A549 (cell line): ENCODE measurements around the gene PAQR6.

ENCODE experiments used
- EHMT2 ChIP-seq: fragments of 200-600 bp; sonication (generic); IDR thresholded peaks from 2 replicates; pipeline ENCODE4 v1.6.1; 2016; ENCODE audit warnings: antibody characterized with exemption, low read depth, mild to moderate bottlenecking, moderate library complexity
- EP300 ChIP-seq, 2 experiments: fragments of >200 bp; sonication (Bioruptor Twin); formaldehyde crosslinking; IDR thresholded peaks; 2 replicates in 1 of 2; 3 replicates in 1 of 2; pipeline ENCODE4 v1.6.1; 2016 to 2017
- ESRRA ChIP-seq: fragments of 150-350 bp; IDR thresholded peaks from 2 replicates; pipeline ENCODE4 v1.6.1; 2014; ENCODE audit warnings: mild to moderate bottlenecking, low read length, borderline replicate concordance
- JUN ChIP-seq, 2 experiments: fragments of >200 bp; sonication (Bioruptor Twin); formaldehyde crosslinking; IDR thresholded peaks; 2 replicates in 1 of 2; 3 replicates in 1 of 2; pipeline ENCODE4 v1.6.1; 2016 to 2017
- RFX5 ChIP-seq: fragments of 450-650 bp; IDR thresholded peaks from 2 replicates; pipeline ENCODE4 v1.7.1; 2014; ENCODE audit warnings: antibody characterized with exemption, mild to moderate bottlenecking, moderate library complexity
- TF ChIP-seq, protein P1 (sequence below): fragments of >200 bp; sonication (Bioruptor Twin); formaldehyde crosslinking; IDR thresholded peaks from 3 replicates; pipeline ENCODE4 v1.5.1; 2016
- TF ChIP-seq, protein P2 (sequence below): fragments of 450-650 bp; IDR thresholded peaks from 2 replicates; pipeline ENCODE4 v1.6.1; 2014; ENCODE audit warnings: antibody characterized with exemption
- TF ChIP-seq, protein P3 (sequence below): fragments of 200-600 bp; sonication (generic); IDR thresholded peaks from 2 replicates; pipeline ENCODE4 v1.6.1; 2016; ENCODE audit warnings: antibody characterized with exemption, mild to moderate bottlenecking, moderate library complexity

DNA sequence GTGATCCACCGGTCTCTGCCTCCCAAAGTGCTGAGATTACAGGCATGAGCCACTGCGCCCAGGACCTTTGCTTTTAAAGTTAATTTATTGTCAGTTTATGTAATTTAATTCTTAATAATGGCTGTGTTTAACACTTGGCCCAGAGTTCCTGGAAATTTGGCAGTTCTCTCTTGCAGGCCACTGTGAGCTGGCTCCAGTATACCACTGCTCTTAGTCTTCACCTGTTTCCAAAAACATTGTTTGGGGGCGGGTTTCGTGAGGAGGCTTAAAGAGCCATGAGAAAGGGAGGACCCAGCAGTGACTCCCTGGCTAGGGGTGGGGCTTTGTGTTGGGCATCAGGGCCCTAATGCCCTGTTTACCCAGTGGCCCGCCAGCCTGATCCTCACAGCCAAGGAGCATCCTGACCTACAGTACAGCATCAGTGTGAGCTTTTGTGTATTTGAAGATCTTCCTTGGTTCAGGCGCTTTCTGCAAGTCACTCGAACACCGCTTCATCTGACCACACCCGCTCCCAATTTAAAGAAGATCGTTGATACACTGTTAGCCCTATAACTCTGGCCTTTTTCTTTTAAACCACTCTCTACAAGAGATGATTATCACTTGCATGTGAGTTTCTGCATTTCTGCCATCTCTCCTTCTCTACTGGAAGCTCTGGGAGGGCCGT is 17.9 kb downstream of the PAQR6 start:
- TF ChIP-seq, protein P1, sequence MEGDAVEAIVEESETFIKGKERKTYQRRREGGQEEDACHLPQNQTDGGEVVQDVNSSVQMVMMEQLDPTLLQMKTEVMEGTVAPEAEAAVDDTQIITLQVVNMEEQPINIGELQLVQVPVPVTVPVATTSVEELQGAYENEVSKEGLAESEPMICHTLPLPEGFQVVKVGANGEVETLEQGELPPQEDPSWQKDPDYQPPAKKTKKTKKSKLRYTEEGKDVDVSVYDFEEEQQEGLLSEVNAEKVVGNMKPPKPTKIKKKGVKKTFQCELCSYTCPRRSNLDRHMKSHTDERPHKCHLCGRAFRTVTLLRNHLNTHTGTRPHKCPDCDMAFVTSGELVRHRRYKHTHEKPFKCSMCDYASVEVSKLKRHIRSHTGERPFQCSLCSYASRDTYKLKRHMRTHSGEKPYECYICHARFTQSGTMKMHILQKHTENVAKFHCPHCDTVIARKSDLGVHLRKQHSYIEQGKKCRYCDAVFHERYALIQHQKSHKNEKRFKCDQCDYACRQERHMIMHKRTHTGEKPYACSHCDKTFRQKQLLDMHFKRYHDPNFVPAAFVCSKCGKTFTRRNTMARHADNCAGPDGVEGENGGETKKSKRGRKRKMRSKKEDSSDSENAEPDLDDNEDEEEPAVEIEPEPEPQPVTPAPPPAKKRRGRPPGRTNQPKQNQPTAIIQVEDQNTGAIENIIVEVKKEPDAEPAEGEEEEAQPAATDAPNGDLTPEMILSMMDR: no peak
- TF ChIP-seq RFX5: no peak
- no peak for TF ChIP-seq EP300 (IDR thresholded peaks at IDR 0.05)
- TF ChIP-seq EHMT2: no peak
- TF ChIP-seq ESRRA: no peak
- TF ChIP-seq JUN (IDR thresholded peaks at IDR 0.05): no peak
- TF ChIP-seq, protein P2, sequence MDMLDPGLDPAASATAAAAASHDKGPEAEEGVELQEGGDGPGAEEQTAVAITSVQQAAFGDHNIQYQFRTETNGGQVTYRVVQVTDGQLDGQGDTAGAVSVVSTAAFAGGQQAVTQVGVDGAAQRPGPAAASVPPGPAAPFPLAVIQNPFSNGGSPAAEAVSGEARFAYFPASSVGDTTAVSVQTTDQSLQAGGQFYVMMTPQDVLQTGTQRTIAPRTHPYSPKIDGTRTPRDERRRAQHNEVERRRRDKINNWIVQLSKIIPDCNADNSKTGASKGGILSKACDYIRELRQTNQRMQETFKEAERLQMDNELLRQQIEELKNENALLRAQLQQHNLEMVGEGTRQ: no peak
- TF ChIP-seq, protein P3, sequence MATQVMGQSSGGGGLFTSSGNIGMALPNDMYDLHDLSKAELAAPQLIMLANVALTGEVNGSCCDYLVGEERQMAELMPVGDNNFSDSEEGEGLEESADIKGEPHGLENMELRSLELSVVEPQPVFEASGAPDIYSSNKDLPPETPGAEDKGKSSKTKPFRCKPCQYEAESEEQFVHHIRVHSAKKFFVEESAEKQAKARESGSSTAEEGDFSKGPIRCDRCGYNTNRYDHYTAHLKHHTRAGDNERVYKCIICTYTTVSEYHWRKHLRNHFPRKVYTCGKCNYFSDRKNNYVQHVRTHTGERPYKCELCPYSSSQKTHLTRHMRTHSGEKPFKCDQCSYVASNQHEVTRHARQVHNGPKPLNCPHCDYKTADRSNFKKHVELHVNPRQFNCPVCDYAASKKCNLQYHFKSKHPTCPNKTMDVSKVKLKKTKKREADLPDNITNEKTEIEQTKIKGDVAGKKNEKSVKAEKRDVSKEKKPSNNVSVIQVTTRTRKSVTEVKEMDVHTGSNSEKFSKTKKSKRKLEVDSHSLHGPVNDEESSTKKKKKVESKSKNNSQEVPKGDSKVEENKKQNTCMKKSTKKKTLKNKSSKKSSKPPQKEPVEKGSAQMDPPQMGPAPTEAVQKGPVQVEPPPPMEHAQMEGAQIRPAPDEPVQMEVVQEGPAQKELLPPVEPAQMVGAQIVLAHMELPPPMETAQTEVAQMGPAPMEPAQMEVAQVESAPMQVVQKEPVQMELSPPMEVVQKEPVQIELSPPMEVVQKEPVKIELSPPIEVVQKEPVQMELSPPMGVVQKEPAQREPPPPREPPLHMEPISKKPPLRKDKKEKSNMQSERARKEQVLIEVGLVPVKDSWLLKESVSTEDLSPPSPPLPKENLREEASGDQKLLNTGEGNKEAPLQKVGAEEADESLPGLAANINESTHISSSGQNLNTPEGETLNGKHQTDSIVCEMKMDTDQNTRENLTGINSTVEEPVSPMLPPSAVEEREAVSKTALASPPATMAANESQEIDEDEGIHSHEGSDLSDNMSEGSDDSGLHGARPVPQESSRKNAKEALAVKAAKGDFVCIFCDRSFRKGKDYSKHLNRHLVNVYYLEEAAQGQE: no peak
